ENCODE results near the gene ACAP3. TPM values are rescaled to one million over a fixed set of nuclear protein-coding genes. Genes with fewer than 3 reads are reported as not detected.

Gene ACAP3, protein sequence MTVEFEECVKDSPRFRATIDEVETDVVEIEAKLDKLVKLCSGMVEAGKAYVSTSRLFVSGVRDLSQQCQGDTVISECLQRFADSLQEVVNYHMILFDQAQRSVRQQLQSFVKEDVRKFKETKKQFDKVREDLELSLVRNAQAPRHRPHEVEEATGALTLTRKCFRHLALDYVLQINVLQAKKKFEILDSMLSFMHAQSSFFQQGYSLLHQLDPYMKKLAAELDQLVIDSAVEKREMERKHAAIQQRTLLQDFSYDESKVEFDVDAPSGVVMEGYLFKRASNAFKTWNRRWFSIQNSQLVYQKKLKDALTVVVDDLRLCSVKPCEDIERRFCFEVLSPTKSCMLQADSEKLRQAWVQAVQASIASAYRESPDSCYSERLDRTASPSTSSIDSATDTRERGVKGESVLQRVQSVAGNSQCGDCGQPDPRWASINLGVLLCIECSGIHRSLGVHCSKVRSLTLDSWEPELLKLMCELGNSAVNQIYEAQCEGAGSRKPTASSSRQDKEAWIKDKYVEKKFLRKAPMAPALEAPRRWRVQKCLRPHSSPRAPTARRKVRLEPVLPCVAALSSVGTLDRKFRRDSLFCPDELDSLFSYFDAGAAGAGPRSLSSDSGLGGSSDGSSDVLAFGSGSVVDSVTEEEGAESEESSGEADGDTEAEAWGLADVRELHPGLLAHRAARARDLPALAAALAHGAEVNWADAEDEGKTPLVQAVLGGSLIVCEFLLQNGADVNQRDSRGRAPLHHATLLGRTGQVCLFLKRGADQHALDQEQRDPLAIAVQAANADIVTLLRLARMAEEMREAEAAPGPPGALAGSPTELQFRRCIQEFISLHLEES
- total RNA-seq: 35.4 and 38.3 TPM in 2 replicates

DNA sequence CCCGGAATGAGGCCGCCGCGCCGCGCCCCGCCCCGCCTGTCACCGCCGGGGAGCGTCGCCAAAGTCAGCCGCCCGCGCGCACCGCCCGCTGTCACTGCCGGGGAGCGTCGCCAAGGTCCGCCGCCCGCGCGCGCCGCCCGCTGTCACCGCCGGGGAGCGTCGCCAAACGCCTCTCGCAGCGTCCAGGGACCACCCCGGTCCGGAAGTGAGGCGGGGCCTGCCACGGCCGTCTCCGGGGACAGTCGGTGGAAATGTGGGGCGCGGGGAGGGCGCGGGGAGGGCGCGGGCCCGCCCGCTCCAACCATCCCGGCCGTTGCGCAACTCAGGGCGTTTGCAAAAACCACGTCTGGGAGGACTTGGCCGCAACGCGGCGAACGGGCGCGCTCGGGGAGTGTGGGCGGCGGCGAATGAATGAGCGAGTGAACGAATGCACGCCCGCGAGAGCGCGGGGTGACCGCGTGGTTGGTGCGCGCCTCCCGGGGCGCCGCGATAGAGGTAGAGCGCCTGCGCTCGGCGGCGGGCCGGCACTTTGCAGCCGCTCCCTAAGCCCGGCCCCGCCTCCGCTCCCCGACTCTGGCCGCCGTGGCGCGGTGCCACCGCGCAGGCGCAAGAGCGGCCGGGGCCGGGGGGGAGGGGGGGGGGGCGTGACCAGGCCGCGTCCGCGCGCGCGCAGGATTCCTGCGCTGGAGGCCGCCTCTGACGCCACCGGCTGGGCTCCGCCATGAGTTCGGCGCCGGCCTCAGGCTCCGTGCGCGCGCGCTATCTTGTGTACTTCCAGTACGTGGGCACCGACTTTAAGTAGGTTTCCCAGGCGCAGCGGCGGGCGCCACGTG is at the start of gene ACAP3, which contains the start of gene PUSL1:
ACAP3 (minus strand) TSS at position 8 of the 833 bp plus-strand sequence. CDS start 115 bp downstream, outside the sequence.
PUSL1 (plus strand) TSS at position 675 of the 833 bp plus-strand sequence; CDS start at position 722, 47 bp downstream.

DNA sequence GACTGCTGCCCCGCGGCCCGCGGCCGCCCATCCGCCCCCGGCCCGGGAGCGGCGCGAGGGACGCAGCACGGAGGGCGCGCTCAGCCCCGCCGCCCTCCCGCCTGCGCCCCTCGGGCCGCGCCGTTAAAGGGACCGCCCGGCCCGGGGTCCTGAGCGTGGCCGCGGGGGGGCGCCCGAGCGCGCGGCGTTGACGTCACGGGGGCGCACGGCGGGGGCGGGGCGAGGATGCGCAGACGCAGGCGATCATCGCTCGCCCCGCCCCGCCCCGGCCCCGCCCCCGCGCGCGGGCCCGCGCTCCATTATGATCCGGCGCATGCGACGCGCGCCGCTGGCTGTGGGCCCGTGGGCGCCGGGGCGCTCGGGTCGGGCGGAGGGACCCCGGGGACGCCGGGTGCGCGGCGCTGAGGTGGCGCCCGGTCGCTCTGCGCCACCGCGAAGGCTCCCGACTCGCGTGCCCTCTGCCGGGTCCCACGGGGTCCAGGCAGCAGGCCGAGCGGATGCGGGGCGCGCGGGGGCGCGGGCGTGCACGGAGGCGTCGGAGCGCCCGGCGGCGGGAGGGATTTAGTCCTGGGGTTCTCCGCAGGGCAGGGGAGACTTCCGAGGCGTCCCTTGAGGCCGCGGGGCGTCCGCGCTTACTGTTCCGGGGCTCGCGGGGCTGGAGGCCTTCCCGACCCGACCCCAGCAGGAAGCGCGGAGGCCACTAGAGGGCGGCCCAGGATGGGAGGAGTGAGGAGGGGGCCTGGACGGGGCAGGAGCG is 41.7 kb upstream of the ACAP3 start, which contains the start of gene DVL1:
DVL1 (minus strand) TSS at position 163 of the 757 bp plus-strand sequence. CDS start 353 bp downstream, outside the sequence.

DNA sequence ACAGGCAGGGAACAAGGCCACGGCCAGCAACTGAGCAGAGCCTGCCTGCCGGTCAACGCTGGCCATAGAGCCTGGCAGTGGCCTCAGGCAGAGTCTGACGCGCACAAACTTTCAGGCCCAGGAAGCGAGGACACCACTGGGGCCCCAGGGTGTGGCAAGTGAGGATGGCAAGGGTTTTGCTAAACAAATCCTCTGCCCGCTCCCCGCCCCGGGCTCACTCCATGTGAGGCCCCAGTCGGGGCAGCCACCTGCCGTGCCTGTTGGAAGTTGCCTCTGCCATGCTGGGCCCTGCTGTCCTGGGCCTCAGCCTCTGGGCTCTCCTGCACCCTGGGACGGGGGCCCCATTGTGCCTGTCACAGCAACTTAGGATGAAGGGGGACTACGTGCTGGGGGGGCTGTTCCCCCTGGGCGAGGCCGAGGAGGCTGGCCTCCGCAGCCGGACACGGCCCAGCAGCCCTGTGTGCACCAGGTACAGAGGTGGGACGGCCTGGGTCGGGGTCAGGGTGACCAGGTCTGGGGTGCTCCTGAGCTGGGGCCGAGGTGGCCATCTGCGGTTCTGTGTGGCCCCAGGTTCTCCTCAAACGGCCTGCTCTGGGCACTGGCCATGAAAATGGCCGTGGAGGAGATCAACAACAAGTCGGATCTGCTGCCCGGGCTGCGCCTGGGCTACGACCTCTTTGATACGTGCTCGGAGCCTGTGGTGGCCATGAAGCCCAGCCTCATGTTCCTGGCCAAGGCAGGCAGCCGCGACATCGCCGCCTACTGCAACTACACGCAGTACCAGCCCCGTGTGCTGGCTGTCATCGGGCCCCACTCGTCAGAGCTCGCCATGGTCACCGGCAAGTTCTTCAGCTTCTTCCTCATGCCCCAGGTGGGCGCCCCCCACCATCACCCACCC is 23.6 kb upstream of the ACAP3 start, which contains the start of gene TAS1R3:
TAS1R3 (plus strand) TSS at position 213 of the 898 bp plus-strand sequence; CDS start at position 279, 66 bp downstream.

DNA sequence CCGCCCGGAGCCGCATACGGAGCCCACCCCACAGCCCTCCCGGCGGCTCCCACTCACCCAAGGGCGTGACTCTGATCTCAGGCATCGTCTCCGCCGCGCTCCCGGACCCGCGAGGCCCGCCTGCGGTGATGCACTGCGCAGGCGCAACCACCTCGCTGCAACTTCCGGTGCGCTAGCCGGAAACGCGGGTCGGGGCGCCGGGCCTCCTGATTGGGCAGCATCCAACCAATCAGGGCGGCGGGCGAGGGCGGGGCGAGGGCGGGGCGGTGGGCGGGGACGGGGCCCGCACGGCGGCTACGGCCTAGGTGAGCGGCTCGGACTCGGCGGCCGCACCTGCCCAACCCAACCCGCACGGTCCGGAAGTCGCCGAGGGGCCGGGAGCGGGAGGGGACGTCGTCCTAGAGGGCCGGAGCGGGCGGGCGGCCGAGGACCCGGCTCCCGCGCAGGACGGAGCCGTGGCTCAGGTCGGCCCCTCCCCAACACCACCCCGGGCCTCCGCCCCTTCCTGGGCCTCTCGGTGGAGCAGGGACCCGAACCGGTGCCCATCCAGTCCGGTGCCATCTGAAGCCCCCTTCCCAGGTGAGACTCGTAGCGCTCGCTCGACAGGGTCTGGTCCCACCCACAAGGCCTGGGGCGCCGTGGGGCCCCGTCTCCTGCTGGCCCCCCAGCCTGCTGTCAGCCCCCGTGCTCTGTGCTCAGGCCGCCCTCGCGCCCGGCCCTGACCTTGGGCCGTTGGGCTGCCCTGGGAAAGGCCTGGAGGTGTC is 17.0 kb upstream of the ACAP3 start, which contains the start of the genes CPTP and INTS11:
CPTP (plus strand) TSS at position 279 of the 764 bp plus-strand sequence. CDS start 2,109 bp downstream, outside the sequence.
INTS11 (minus strand) TSS at position 137 of the 764 bp plus-strand sequence; CDS start at position 85, 52 bp downstream.

DNA sequence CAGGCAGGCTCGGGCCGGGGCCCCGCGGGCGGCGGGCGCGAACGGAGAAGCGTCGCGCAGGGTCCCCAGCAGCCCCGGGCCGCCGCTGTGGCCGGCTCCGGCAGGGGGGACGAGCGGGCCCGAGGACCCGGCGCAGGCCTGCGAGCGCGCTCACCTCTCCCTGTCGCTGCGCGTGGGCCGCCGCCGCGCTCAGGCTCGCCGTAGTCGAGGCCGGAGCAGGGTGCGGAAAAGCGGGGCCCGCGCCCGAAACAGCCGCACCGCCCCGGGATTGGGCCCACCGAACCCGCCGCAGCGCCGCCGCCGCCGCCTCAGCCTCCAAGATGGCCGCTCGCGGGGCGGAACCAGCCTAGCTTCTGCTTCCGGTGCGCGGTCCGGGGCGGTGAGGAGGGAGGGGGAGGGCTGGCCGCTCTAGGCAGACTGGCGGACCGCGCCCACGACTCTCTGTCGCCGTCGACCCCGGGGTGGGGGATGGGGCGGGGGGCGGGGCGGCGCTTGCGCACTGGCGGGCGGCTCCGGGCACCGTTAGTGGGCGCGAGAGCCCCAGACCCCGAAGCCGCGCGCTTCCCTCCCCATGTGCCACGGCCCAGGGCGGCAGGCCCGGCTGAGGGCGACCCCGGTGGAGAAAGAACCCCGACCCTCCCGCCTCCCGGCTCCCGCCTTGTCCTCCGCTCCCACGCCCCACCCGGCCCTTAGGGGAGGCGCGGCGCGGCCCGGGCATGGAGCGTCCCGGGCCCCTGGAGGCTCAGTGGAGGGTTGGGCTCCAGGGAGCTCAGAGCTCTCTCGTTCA is 34.0 kb downstream of the ACAP3 start, which contains the start of gene UBE2J2:
UBE2J2 (minus strand) TSS at position 343 of the 787 bp plus-strand sequence. CDS start 5,862 bp downstream, outside the sequence.

DNA sequence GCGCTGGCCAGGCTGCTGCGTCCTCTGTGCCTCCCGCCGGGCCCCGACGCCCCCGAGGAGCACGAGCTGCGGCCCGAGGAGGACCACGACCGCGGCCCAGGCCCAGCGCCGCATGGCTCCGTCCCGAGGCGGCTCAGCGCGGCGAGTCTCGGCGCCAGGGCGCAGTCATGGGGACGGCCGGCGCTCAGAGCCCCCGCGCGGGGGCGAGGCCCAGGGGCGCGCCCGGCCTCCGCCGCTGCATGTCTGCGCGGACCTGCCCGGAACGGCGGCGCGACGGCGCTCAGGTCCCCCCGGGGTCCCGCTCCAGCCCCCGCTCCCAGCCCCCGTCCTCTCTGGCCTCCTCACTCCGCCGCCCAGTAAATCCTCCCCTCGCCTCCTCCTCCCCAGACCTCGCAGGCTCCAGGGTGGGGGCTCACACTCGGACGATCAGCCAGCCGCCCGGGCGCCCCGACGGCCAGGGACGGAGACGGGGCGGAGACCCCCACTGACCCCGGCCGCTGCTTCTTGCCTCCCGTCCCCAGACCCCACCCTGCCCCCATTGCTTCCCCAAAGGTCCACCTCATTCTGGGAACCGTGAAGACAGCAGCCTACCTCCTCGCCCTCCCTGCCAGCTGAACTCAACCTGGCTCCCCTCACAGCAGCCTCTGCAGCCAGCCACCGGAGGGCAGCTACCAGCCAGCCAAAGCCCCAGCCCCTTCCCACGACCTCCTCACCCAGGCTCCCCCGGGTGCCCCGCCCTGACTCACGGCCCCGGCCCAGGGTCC is 61.0 kb downstream of the ACAP3 start, which contains the start of gene C1QTNF12:
C1QTNF12 (minus strand) TSS at position 146 of the 764 bp plus-strand sequence; CDS start at position 114, 32 bp downstream.

Other genes starting within 250 kb of the ACAP3 start
- gene RNF223, start 233.6 kb downstream of the ACAP3 start, total RNA-seq: not detected in 2 replicates
- 4.5 and 5.6 TPM in 2 replicates for gene C1orf159, start 191.8 kb downstream of the ACAP3 start, total RNA-seq
- not detected in 2 replicates for gene TTLL10, start 134.1 kb downstream of the ACAP3 start, total RNA-seq
- gene TNFRSF18, start 101.3 kb downstream of the ACAP3 start, total RNA-seq: not detected in 2 replicates
- 0.12 and 0.13 TPM in 2 replicates for gene TNFRSF4, start 93.8 kb downstream of the ACAP3 start, total RNA-seq
- gene SDF4, start 75.9 kb downstream of the ACAP3 start, total RNA-seq: 116 and 143 TPM in 2 replicates
- gene B3GALT6, start 75.7 kb downstream of the ACAP3 start, total RNA-seq: 16.3 and 21.9 TPM in 2 replicates
- gene C1QTNF12, start 61.2 kb downstream of the ACAP3 start, total RNA-seq: 0.40 and 0.75 TPM in 2 replicates
- 25.6 and 34.3 TPM in 2 replicates for gene UBE2J2, start 34.1 kb downstream of the ACAP3 start, total RNA-seq
- gene SCNN1D, start 27.5 kb downstream of the ACAP3 start, total RNA-seq: 0.53 and 0.68 TPM in 2 replicates
- gene PUSL1, start 667 bp upstream of the ACAP3 start, total RNA-seq: 11.4 and 16.8 TPM in 2 replicates
- gene INTS11, start 16.7 kb upstream of the ACAP3 start, total RNA-seq: 57.1 and 58.8 TPM in 2 replicates
- 8.6 and 9.9 TPM in 2 replicates for gene CPTP, start 16.9 kb upstream of the ACAP3 start, total RNA-seq
- gene TAS1R3, start 23.4 kb upstream of the ACAP3 start, total RNA-seq: 0.06 and 0.26 TPM in 2 replicates
- 63.8 and 102 TPM in 2 replicates for gene DVL1, start 41.5 kb upstream of the ACAP3 start, total RNA-seq
- 282 and 369 TPM in 2 replicates for gene MXRA8, start 50.6 kb upstream of the ACAP3 start, total RNA-seq
- gene AURKAIP1, start 67.3 kb upstream of the ACAP3 start, total RNA-seq: 98.4 and 131 TPM in 2 replicates
- gene CCNL2, start 91.4 kb upstream of the ACAP3 start, total RNA-seq: 103 and 125 TPM in 2 replicates
- 119 and 121 TPM in 2 replicates for gene MRPL20, start 99.4 kb upstream of the ACAP3 start, total RNA-seq
- gene ANKRD65, start 113.3 kb upstream of the ACAP3 start, total RNA-seq: 0.37 and 0.40 TPM in 2 replicates
- 1.6 and 2.5 TPM in 2 replicates for gene VWA1, start 127.8 kb upstream of the ACAP3 start, total RNA-seq
- gene ATAD3C, start 141.8 kb upstream of the ACAP3 start, total RNA-seq: 0.56 and 0.66 TPM in 2 replicates
- gene ATAD3B, start 163.8 kb upstream of the ACAP3 start, total RNA-seq: 14.2 and 22.7 TPM in 2 replicates
- gene ATAD3A, start 204.2 kb upstream of the ACAP3 start, total RNA-seq: 22.9 and 47.2 TPM in 2 replicates
- gene TMEM240, start 232.7 kb upstream of the ACAP3 start, total RNA-seq: 2.0 and 2.8 TPM in 2 replicates